IMR-90 (cell line): ENCODE results near the gene NACC1. TPM values are rescaled to one million over a fixed set of nuclear protein-coding genes. Genes with fewer than 3 reads are reported as not detected.

Experiments used
- ATAC-seq: fragments of 200-7000 bp; cut with Tn5 transposase; 2 replicates; pipeline ENCODE4 v1.9.1; 2020; ENCODE audit warnings: low read depth, mild to moderate bottlenecking, moderate library complexity
- BruUV-seq: library from RNA; stranded (reverse); fragments of 400-500 nt; replicated peaks from 2 replicates; lab custom pipeline; 2021; lab: Mats Ljungman, UMichigan
- CTCF ChIA-PET: fragments of 300-600 bp; formaldehyde crosslinking; extraction: SDS; loops from one replicate; lab custom pipeline; 2021; ENCODE audit warnings: antibody characterized with exemption; lab: Yijun Ruan, JAX
- POLR2A ChIA-PET: fragments of 300-600 bp; sonication (Branson Sonifier 250); formaldehyde crosslinking; loops from one replicate; lab custom pipeline; 2022; ENCODE audit warnings: antibody characterized with exemption; ENCODE audit not compliant: unreplicated experiment; lab: Charles Lee
- DNase-seq: peaks from one replicate; pipeline ENCODE4 v3.0.0; 2013
- H2AFZ ChIP-seq: replicated peaks from 2 replicates; pipeline ENCODE3; 2013; ENCODE audit warnings: low read length, mild to moderate bottlenecking; ENCODE audit not compliant: poor library complexity
- H2AK5ac ChIP-seq: 2 replicates; pipeline ENCODE4 v1.6.1; 2013; ENCODE audit warnings: low read depth, low read length, inconsistent platforms
- H2AK9ac ChIP-seq: replicated peaks from 2 replicates; pipeline ENCODE3; 2013; ENCODE audit warnings: mild to moderate bottlenecking, low read depth, low read length, moderate library complexity; ENCODE audit not compliant: poor library complexity
- H2BK120ac ChIP-seq: 2 replicates; pipeline ENCODE4 v1.6.1; 2013; ENCODE audit warnings: low read depth, low read length, inconsistent platforms
- H2BK15ac ChIP-seq: 3 replicates; pipeline ENCODE4 v1.6.1; 2013; ENCODE audit warnings: low read depth, low read length, inconsistent platforms
- H2BK20ac ChIP-seq: 2 replicates; pipeline ENCODE4 v1.6.1; 2013; ENCODE audit warnings: low read depth, mild to moderate bottlenecking, inconsistent platforms, low read length, moderate library complexity
- H2BK5ac ChIP-seq: 2 replicates; pipeline ENCODE4 v1.6.1; 2013; ENCODE audit warnings: mild to moderate bottlenecking, low read depth, low read length, inconsistent platforms; ENCODE audit not compliant: poor library complexity, severe bottlenecking
- H3K14ac ChIP-seq: replicated peaks from 2 replicates; pipeline ENCODE4 v1.6.1; 2013; ENCODE audit warnings: low read depth, low read length, inconsistent platforms
- H3K18ac ChIP-seq: 2 replicates; pipeline ENCODE4 v1.6.1; 2013; ENCODE audit warnings: low read depth, low read length, control low read depth
- H3K23ac ChIP-seq: 2 replicates; pipeline ENCODE4 v1.6.1; 2013; ENCODE audit warnings: low read depth, low read length, inconsistent platforms
- H3K27ac ChIP-seq: 2 replicates; pipeline ENCODE4 v1.5.1; 2013; ENCODE audit warnings: mild to moderate bottlenecking, control low read depth, low read length; ENCODE audit not compliant: insufficient read depth
- H3K27me3 ChIP-seq: 2 replicates; pipeline ENCODE4 v1.6.1; 2013; ENCODE audit warnings: low read length; ENCODE audit not compliant: control insufficient read depth, insufficient read depth
- H3K36me3 ChIP-seq: 2 replicates; pipeline ENCODE4 v1.6.1; 2013; ENCODE audit warnings: low read length, mixed read lengths; ENCODE audit not compliant: control insufficient read depth, insufficient read depth
- H3K4ac ChIP-seq: 2 replicates; pipeline ENCODE4 v1.6.1; 2013; ENCODE audit warnings: low read depth, low read length, inconsistent platforms
- H3K4me1 ChIP-seq: 2 replicates; pipeline ENCODE4 v1.6.1; 2013; ENCODE audit warnings: low read length, mixed read lengths; ENCODE audit not compliant: control insufficient read depth, insufficient read depth
- H3K4me2 ChIP-seq: 2 replicates; pipeline ENCODE4 v1.6.1; 2013; ENCODE audit warnings: low read depth, mild to moderate bottlenecking, control low read depth, low read length, moderate library complexity
- H3K4me3 ChIP-seq: 2 replicates; pipeline ENCODE4 v1.5.1; 2013; ENCODE audit warnings: low read depth, mild to moderate bottlenecking, control low read depth, low read length, moderate library complexity; ENCODE audit not compliant: insufficient read depth
- H3K56ac ChIP-seq: 2 replicates; pipeline ENCODE4 v1.6.1; 2013; ENCODE audit warnings: low read length, inconsistent platforms; ENCODE audit not compliant: insufficient read depth; ENCODE audit errors: extremely low read depth
- H3K79me1 ChIP-seq, 2 experiments: 2 replicates each; pipeline ENCODE4 v1.6.1; 2013; ENCODE audit warnings: low read length in 2 of 2, inconsistent platforms in 1 of 2, low read depth in 1 of 2
- H3K9ac ChIP-seq: 2 replicates; pipeline ENCODE4 v1.6.1; 2013; ENCODE audit warnings: low read depth, low read length, control low read depth
- H3K9me1 ChIP-seq: 2 replicates; pipeline ENCODE4 v1.6.1; 2013; ENCODE audit warnings: low read length, inconsistent platforms; ENCODE audit not compliant: insufficient read depth
- H3K9me3 ChIP-seq: 2 replicates; pipeline ENCODE4 v1.6.1; 2013; ENCODE audit warnings: low read length; ENCODE audit not compliant: control insufficient read depth, insufficient read depth
- H4K20me1 ChIP-seq: 2 replicates; pipeline ENCODE4 v1.6.1; 2013; ENCODE audit warnings: low read length, inconsistent platforms; ENCODE audit not compliant: insufficient read depth
- H4K5ac ChIP-seq: 2 replicates; pipeline ENCODE4 v1.6.1; 2013; ENCODE audit warnings: mild to moderate bottlenecking, low read depth, low read length, control low read depth
- H4K8ac ChIP-seq, 2 experiments: 2 replicates each; pipeline ENCODE4 v1.6.1; 2013; ENCODE audit warnings: low read depth in 2 of 2, low read length in 2 of 2, control low read depth in 1 of 2, inconsistent platforms in 1 of 2
- H4K91ac ChIP-seq: 2 replicates; pipeline ENCODE4 v1.6.1; 2013; ENCODE audit warnings: low read depth, low read length, inconsistent platforms; ENCODE audit not compliant: insufficient read depth
- BHLHE40 ChIP-seq: fragments of 150-350 bp; IDR thresholded peaks from 2 replicates; pipeline ENCODE4 v1.6.1; 2016; ENCODE audit warnings: mild to moderate bottlenecking, low read depth, low read length
- CEBPB ChIP-seq: IDR thresholded peaks from 2 replicates; pipeline ENCODE4 v1.6.1; 2012; ENCODE audit warnings: low read depth, low read length, improper control_type of control experiment
- CHD1 ChIP-seq: IDR thresholded peaks from 2 replicates; pipeline ENCODE4 v1.6.1; 2012; ENCODE audit warnings: low read depth, low read length, improper control_type of control experiment
- FOS ChIP-seq: fragments of 150-350 bp; IDR thresholded peaks from 2 replicates; pipeline ENCODE4 v1.6.1; 2016; ENCODE audit warnings: low read depth, low read length
- MAFK ChIP-seq: IDR thresholded peaks from 2 replicates; pipeline ENCODE4 v1.6.1; 2012; ENCODE audit warnings: low read depth, low read length, improper control_type of control experiment
- MAZ ChIP-seq: IDR thresholded peaks from 2 replicates; pipeline ENCODE4 v1.6.1; 2012; ENCODE audit warnings: low read depth, mild to moderate bottlenecking, low read length, improper control_type of control experiment, moderate library complexity, borderline replicate concordance
- MXI1 ChIP-seq: IDR thresholded peaks from 2 replicates; pipeline ENCODE4 v1.6.1; 2012; ENCODE audit warnings: low read depth, mild to moderate bottlenecking, low read length, moderate library complexity, borderline replicate concordance
- NFE2L2 ChIP-seq: fragments of 150-350 bp; IDR thresholded peaks from 2 replicates; pipeline ENCODE4 v1.6.1; 2016; ENCODE audit warnings: low read depth, mild to moderate bottlenecking, low read length
- POLR2A ChIP-seq: IDR thresholded peaks from 2 replicates; pipeline ENCODE4 v1.6.1; 2012; ENCODE audit warnings: mild to moderate bottlenecking, low read depth, low read length
- RAD21 ChIP-seq: IDR thresholded peaks from 2 replicates; pipeline ENCODE4 v1.6.1; 2012; ENCODE audit warnings: low read length, improper control_type of control experiment
- RCOR1 ChIP-seq: IDR thresholded peaks from 2 replicates; pipeline ENCODE4 v1.6.1; 2012; ENCODE audit warnings: mild to moderate bottlenecking, low read length, improper control_type of control experiment; ENCODE audit not compliant: insufficient replicate concordance
- RFX5 ChIP-seq: IDR thresholded peaks from 2 replicates; pipeline ENCODE4 v1.8.0; 2012; ENCODE audit warnings: low read depth, mild to moderate bottlenecking, low read length, moderate library complexity
- SMC3 ChIP-seq: fragments of 150-350 bp; IDR thresholded peaks from 2 replicates; pipeline ENCODE4 v1.6.1; 2016; ENCODE audit warnings: low read depth, mild to moderate bottlenecking, antibody characterized with exemption, low read length, moderate library complexity
- WGBS, 2 experiments: methylation state at CpG; one replicate each; pipeline versions ENCODE4 v1.1.5 to v1.1.7; 2013; ENCODE audit warnings: missing lambda C conversion rate in 2 of 2; ENCODE audit not compliant: insufficient read length in 1 of 2; ENCODE audit errors: extremely low coverage in 2 of 2; 5-methylcytosine and 5-hydroxymethylcytosine counted together
- dilution Hi-C: fragments of 300-500 bp; cut with HindIII; formaldehyde crosslinking; loops from one replicate; pipeline ENCODE4 v1.14.3; 2018; ENCODE audit warnings: low sequenced_read_pairs; ENCODE audit not compliant: unreplicated experiment
- in situ Hi-C: fragments of 300-500 bp; cut with MboI; formaldehyde crosslinking; loops from 3 replicates; pipeline ENCODE4 v1.14.3; 2019; ENCODE audit warnings: low sequenced_read_pairs, inconsistent platforms, mixed read lengths
- intact Hi-C: fragments of 100-400 bp; cut with micrococcal nuclease; formaldehyde crosslinking; loops from 2 replicates; pipeline ENCODE4 v1.10.0; 2022
- polyA plus RNA-seq, 3 experiments: library from polyadenylated mRNA; depleted of rRNA; stranded (reverse); fragments of >200 nt; gene quantifications; 2 replicates each; pipeline ENCODE4 v1.2.3, GENCODE V29; 2012; ENCODE audit warnings: low replicate concordance in 1 of 3
- total RNA-seq: library from RNA; depleted of rRNA; stranded (reverse); fragments of >200 nt; gene quantifications from 2 replicates; pipeline ENCODE4 v1.2.3, GENCODE V29; 2012
- TF ChIP-seq, protein P1 (sequence below): fragments of 150-350 bp; IDR thresholded peaks from 2 replicates; pipeline ENCODE4 v1.6.1; 2017; ENCODE audit warnings: mild to moderate bottlenecking, antibody characterized with exemption, low read length, low read depth
- TF ChIP-seq, protein P2 (sequence below): conservative IDR thresholded peaks from 2 replicates; pipeline ENCODE4 v1.5.1; 2012; ENCODE audit warnings: mild to moderate bottlenecking, low read depth, low read length, improper control_type of control experiment
- TF ChIP-seq, protein P3 (sequence below): fragments of 150-350 bp; IDR thresholded peaks from 2 replicates; pipeline ENCODE4 v1.6.1; 2016; ENCODE audit warnings: low read depth, mild to moderate bottlenecking, low read length, moderate library complexity, borderline replicate concordance

Gene NACC1
- total and polyA plus RNA-seq, 2 of the 4 experiments (the other 2 are of a cell fraction), result 42.5 to 181 TPM

DNA sequence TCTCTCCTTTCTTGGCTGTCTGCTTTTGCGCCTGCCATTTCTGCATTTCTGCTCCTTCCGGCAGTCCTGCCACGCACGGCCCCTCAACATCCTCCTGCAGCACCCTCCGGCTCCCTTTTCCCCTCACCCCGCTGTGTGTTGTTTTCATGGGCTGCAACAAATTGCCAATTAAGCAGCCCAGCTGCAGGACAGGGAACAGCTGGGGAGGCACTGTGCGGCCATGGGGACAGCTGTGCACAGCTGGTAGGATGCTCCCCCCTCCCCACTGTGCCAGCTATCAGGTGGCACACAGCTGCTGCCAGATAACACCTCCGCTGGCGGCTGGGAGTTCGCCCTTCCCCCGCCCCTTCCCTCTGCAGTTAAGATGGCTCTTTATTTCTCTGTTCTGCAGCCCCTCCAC lies 40.8 kb upstream of the NACC1 start:
- Histone ChIP-seq H2AFZ (no peak overlapping the region), H3K14ac (no peak overlapping the region), H3K56ac (no peak overlapping the region), H3K9ac (no peak overlapping the region), H4K20me1 (peaks cover 9% of the 10 kb centered on the region), H3K4ac (no peak overlapping the region), H4K8ac (no peak overlapping the region), H4K5ac (no peak overlapping the region), H3K27ac (no peak overlapping the region), H3K27me3 (no peaks in the 10 kb centered on the region), H2BK120ac (no peak overlapping the region), H3K9me3 (no peaks in the 10 kb centered on the region), H4K91ac (no peak overlapping the region), H3K4me2 (no peak overlapping the region), H3K9me1 (peaks cover 4% of the 10 kb centered on the region), H3K23ac (no peak overlapping the region), H2AK9ac (peak overlapping the region; percentile 6), H3K4me1 (peaks cover 34% of the 10 kb centered on the region), H2BK5ac (no peak overlapping the region), H3K36me3 (peaks cover 54% of the 10 kb centered on the region), H2AK5ac (no peak overlapping the region; the same call in 1 of the 2 replicates), H3K4me3 (no peak overlapping the region), H2BK15ac (no peak overlapping the region), H2BK20ac (no peak overlapping the region), H3K79me1 (peaks cover 0 to 33% of the 10 kb centered on the region in 2 experiments; a peak in 3 of 4 replicates), H3K18ac (no peak overlapping the region)
- no TSS peak for BruUV-seq
- in situ Hi-C loops, result no loop called here
- TF ChIP-seq FOS (no peak), RFX5 (no peak), MAZ (no peak), SMC3 (no peak), POLR2A (no peak), NFE2L2 (no peak), RCOR1 (no peak), MXI1 (no peak), CEBPB (no peak), BHLHE40 (no peak), MAFK (no peak), RAD21 (no peak), CHD1 (no peak)
- TF ChIP-seq, protein P1, sequence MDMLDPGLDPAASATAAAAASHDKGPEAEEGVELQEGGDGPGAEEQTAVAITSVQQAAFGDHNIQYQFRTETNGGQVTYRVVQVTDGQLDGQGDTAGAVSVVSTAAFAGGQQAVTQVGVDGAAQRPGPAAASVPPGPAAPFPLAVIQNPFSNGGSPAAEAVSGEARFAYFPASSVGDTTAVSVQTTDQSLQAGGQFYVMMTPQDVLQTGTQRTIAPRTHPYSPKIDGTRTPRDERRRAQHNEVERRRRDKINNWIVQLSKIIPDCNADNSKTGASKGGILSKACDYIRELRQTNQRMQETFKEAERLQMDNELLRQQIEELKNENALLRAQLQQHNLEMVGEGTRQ, result no peak
- TF ChIP-seq, protein P2, sequence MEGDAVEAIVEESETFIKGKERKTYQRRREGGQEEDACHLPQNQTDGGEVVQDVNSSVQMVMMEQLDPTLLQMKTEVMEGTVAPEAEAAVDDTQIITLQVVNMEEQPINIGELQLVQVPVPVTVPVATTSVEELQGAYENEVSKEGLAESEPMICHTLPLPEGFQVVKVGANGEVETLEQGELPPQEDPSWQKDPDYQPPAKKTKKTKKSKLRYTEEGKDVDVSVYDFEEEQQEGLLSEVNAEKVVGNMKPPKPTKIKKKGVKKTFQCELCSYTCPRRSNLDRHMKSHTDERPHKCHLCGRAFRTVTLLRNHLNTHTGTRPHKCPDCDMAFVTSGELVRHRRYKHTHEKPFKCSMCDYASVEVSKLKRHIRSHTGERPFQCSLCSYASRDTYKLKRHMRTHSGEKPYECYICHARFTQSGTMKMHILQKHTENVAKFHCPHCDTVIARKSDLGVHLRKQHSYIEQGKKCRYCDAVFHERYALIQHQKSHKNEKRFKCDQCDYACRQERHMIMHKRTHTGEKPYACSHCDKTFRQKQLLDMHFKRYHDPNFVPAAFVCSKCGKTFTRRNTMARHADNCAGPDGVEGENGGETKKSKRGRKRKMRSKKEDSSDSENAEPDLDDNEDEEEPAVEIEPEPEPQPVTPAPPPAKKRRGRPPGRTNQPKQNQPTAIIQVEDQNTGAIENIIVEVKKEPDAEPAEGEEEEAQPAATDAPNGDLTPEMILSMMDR, result no peak
- TF ChIP-seq, protein P3, sequence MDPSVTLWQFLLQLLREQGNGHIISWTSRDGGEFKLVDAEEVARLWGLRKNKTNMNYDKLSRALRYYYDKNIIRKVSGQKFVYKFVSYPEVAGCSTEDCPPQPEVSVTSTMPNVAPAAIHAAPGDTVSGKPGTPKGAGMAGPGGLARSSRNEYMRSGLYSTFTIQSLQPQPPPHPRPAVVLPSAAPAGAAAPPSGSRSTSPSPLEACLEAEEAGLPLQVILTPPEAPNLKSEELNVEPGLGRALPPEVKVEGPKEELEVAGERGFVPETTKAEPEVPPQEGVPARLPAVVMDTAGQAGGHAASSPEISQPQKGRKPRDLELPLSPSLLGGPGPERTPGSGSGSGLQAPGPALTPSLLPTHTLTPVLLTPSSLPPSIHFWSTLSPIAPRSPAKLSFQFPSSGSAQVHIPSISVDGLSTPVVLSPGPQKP, result no peak
- ChIA-PET POLR2A (no interaction called here), CTCF (no interaction called here)
- ATAC-seq (no peak), DNase-seq (no peak)
- intact Hi-C loops, result no loop called here
- dilution Hi-C loops, result no loop called here
- 55% methylated on average over 9 of the region's 11 CpGs; no CpG with 5 or more reads in 1 of the 2 experiments for WGBS, 2 experiments
